ENCODE measurements around the gene PLBD1. TPM values are rescaled to one million over a fixed set of nuclear protein-coding genes. Genes with fewer than 3 reads are reported as not detected.

The PLBD1 gene
- total and polyA plus RNA-seq, 12 donors, result 6.4 to 45.1 (median 27.6) TPM

GRCh38 chr12:14545144-14546124 is 22.2 kb downstream of the PLBD1 start:
- Histone ChIP-seq H3K4me1 (no peaks in the 10 kb centered on the region), H3K36me3 (peaks cover 0 to 18% (median 0%) of the 10 kb centered on the region in 9 donors), H3K27ac (no peak overlapping the region), H3K4me3 (no peak overlapping the region), H3K9me3 (no peaks in the 10 kb centered on the region), H3K27me3 (no peaks in the 10 kb centered on the region)
- no peak for DNase-seq
- WGBS, 2 donors, result 85 to 89% methylated on average over 7 of the region's 7 CpGs
- ATAC-seq, result no peak
- TF ChIP-seq, protein P1, sequence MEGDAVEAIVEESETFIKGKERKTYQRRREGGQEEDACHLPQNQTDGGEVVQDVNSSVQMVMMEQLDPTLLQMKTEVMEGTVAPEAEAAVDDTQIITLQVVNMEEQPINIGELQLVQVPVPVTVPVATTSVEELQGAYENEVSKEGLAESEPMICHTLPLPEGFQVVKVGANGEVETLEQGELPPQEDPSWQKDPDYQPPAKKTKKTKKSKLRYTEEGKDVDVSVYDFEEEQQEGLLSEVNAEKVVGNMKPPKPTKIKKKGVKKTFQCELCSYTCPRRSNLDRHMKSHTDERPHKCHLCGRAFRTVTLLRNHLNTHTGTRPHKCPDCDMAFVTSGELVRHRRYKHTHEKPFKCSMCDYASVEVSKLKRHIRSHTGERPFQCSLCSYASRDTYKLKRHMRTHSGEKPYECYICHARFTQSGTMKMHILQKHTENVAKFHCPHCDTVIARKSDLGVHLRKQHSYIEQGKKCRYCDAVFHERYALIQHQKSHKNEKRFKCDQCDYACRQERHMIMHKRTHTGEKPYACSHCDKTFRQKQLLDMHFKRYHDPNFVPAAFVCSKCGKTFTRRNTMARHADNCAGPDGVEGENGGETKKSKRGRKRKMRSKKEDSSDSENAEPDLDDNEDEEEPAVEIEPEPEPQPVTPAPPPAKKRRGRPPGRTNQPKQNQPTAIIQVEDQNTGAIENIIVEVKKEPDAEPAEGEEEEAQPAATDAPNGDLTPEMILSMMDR (IDR thresholded peaks at IDR 0.05), result no peak
- intact Hi-C loops (cut with DNase I), result no loop called here

DNA sequence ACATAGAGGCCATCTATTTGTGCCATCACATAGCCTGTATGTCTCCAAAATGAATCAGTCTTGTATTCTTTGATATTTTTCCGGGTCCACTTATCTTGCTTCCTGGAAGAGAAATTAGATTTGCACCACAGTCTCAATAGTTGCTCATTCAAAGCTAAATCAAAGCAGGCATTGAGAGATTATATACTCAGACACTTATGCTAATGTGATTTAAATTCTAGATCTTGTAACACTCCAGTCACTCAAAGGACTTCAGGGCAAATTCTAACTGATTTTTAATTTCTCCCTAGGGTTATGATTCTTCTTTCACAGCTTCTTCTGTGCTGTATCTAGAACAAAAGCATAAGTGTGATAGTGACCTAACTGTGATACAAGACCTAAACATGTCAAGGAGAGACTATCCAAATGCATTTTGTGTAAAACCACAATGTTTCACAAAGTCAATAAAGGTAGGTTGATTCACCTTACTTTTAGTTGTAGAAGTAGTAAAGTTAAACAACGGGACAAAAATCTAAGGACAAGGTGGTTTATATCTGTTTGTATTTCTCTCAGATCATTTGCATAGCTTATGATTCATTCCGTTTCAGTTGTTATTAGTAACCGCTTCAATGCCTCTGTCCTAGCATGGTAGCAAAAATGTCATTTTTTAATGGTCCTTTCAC is 26.8 kb downstream of the PLBD1 start:
- no peak for ATAC-seq
- Histone ChIP-seq H3K27ac (no peak overlapping the region), H3K4me3 (no peak overlapping the region), H3K27me3 (no peaks in the 10 kb centered on the region), H3K4me1 (no peaks in the 10 kb centered on the region), H3K9me3 (no peaks in the 10 kb centered on the region), H3K36me3 (peaks cover 0 to 30% (median 0%) of the 10 kb centered on the region in 9 donors)
- no peak for DNase-seq
- TF ChIP-seq, protein P1 (IDR thresholded peaks at IDR 0.05), result no peak
- intact Hi-C loops (cut with DNase I), result no loop called here
- WGBS, 2 donors, result 66 to 73% methylated on average over 4 of the region's 4 CpGs

DNA sequence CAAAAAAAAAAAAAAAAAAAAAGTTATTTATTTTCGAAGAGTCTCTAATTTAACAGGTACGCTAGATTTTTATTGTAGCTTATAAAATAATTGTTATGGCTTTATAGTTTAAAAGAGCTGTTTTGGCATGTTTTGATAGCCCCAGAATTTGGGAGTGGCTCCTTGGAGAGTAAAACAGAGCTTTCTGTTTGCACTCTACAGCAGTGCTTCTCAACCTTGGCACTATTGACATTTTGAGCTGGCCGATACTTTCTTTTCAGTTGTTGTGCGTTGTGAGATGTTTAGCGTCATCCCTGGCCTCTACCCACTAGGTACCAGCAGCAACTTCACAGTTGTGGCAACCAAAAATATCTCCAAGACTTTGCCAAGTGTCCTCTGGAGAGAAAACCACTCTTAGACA is 30.6 kb downstream of the PLBD1 start:
- no peak for DNase-seq
- no peaks in the 10 kb centered on the region for H3K4me1 ChIP-seq
- WGBS, 2 donors, result 97% methylated on average over 5 of the region's 5 CpGs
- H3K27me3 ChIP-seq, result no peaks in the 10 kb centered on the region
- H3K9me3 ChIP-seq, result no peaks in the 10 kb centered on the region
- no peak for ATAC-seq
- intact Hi-C loops (cut with DNase I), result no loop called here
- TF ChIP-seq, protein P1 (IDR thresholded peaks at IDR 0.05), result no peak
- H3K36me3 ChIP-seq, result peaks cover 0 to 55% (median 11%) of the 10 kb centered on the region in 9 donors
- no peak overlapping the region for H3K4me3 ChIP-seq
- H3K27ac ChIP-seq, result no peak overlapping the region

DNA sequence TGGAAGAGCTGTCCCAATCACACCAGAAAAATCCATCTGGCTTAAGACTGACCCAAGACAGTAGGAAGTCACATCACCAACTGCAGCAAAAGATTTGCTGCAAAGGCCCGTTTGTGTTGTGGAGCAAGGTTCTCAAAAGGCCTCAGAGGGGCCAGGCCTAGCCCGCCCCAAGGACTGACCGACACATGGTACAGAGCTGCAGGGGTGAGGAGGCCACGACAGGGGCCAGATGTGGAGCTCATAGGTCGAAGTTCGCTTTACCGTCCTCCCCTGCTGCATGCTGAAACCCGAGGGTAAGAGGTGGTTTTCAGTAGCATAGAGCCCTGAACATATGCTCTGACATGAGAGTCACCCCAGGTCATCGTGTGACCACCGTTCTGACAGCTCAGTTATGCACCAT is 35.5 kb downstream of the PLBD1 start:
- 92 to 95% methylated on average over 10 of the region's 10 CpGs for WGBS, 2 donors
- Histone ChIP-seq H3K27me3 (no peaks in the 10 kb centered on the region), H3K27ac (no peak overlapping the region), H3K4me3 (no peak overlapping the region), H3K9me3 (no peaks in the 10 kb centered on the region), H3K4me1 (no peaks in the 10 kb centered on the region), H3K36me3 (peaks cover 0 to 35% (median 11%) of the 10 kb centered on the region in 9 donors)
- TF ChIP-seq, protein P1 (IDR thresholded peaks at IDR 0.05), result no peak
- intact Hi-C loops (cut with DNase I), result no loop called here
- DNase-seq (no peak), ATAC-seq (no peak)

Data from heart right ventricle (tissue), 16 donors.